A673 (cell line): ENCODE measurements around the gene GRHPR.

ENCODE experiments used
- EZH2 ChIP-seq: fragments of 200-600 bp; sonication (generic); IDR thresholded peaks from 2 replicates; pipeline ENCODE4 v1.6.1; 2017; ENCODE audit warnings: borderline replicate concordance, low read depth, mild to moderate bottlenecking, mixed read lengths, antibody characterized with exemption, low read length; ENCODE audit not compliant: poor library complexity, severe bottlenecking
- TF ChIP-seq, protein P1 (sequence below): fragments of 300-800, 200-600 bp; sonication (generic); conservative IDR thresholded peaks from 2 replicates; pipeline ENCODE4 v1.5.1; 2017; ENCODE audit warnings: low read depth, mild to moderate bottlenecking, antibody characterized with exemption, low read length, moderate library complexity, mixed read lengths

DNA sequence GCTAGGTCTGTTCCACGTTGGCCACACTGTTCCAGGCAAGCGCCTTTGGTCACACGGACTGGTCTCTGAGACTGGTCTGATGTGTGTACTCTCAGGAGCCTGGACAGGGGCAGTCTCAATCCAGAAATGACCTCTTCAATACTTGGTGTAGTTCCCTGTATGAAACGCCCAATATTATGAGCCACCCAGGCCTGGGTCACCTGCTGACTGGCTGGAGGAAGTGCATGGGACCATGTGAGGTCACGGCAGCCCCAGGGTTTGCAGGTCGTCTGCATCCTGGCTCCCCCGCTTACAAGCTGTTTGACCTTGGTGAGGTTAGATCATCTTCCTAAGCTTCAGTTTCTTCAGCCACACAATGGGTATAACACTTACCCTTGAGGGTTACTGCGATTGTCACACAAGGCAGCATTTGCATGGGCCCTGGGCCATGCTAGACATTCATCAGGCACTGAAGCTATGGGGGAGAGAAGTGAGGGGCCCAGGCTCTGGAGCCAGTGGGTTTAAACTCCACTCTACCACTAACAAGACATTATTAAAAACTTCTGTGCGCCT lies 5.2 kb upstream of the GRHPR start:
- TF ChIP-seq, protein P1, sequence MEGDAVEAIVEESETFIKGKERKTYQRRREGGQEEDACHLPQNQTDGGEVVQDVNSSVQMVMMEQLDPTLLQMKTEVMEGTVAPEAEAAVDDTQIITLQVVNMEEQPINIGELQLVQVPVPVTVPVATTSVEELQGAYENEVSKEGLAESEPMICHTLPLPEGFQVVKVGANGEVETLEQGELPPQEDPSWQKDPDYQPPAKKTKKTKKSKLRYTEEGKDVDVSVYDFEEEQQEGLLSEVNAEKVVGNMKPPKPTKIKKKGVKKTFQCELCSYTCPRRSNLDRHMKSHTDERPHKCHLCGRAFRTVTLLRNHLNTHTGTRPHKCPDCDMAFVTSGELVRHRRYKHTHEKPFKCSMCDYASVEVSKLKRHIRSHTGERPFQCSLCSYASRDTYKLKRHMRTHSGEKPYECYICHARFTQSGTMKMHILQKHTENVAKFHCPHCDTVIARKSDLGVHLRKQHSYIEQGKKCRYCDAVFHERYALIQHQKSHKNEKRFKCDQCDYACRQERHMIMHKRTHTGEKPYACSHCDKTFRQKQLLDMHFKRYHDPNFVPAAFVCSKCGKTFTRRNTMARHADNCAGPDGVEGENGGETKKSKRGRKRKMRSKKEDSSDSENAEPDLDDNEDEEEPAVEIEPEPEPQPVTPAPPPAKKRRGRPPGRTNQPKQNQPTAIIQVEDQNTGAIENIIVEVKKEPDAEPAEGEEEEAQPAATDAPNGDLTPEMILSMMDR = no peak
- TF ChIP-seq EZH2 = no peak
